SK-N-SH (cell line): ENCODE measurements around the gene GRIN2A. TPM values are rescaled to one million over a fixed set of nuclear protein-coding genes. Genes with fewer than 3 reads are reported as not detected.

Source experiments
- CTCF ChIA-PET: fragments of 300-600, 350-600 bp; formaldehyde crosslinking; extraction: SDS; loops from one replicate; lab custom pipeline; 2021; lab: Yijun Ruan, JAX
- POLR2A ChIA-PET: fragments of 350-600 bp; sonication (Branson Sonifier 250); formaldehyde crosslinking; extraction: SDS; loops from one replicate; lab custom pipeline; 2020; ENCODE audit warnings: antibody characterized with exemption, inconsistent platforms; lab: Yijun Ruan, JAX
- DNase-seq: peaks from one replicate; pipeline ENCODE4 v3.0.0; 2012
- H2AFZ ChIP-seq: fragments of 200-600 bp; sonication (generic); 2 replicates; pipeline ENCODE4 v1.8.1; 2016; ENCODE audit warnings: antibody characterized with exemption, mild to moderate bottlenecking, low read depth
- H3F3A ChIP-seq: fragments of 200-600 bp; sonication (generic); replicated peaks from 2 replicates; pipeline ENCODE3; 2016; ENCODE audit warnings: antibody characterized with exemption, mild to moderate bottlenecking; ENCODE audit not compliant: insufficient read depth
- H3K27ac ChIP-seq, 2 experiments: fragments of 200-500 bp in 1 of 2; fragments of 200-600 bp in 1 of 2; sonication (Bioruptor generic) in 1 of 2; sonication (generic), shearing (Covaris generic) in 1 of 2; 2 replicates each; pipeline versions ENCODE4 v1.5.1 to v1.6.1; 2014 to 2016; ENCODE audit warnings: low read depth in 2 of 2, inconsistent platforms in 1 of 2, low read length in 1 of 2, mild to moderate bottlenecking in 1 of 2, mixed read lengths in 1 of 2
- H3K27me3 ChIP-seq: fragments of 200-600 bp; sonication (generic), shearing (Covaris generic); 2 replicates; pipeline ENCODE4 v1.6.1; 2016; ENCODE audit warnings: mixed run types; ENCODE audit not compliant: insufficient read depth
- H3K36me3 ChIP-seq, 2 experiments: fragments of 200-500 bp in 1 of 2; fragments of 200-600 bp in 1 of 2; sonication (Bioruptor generic) in 1 of 2; sonication (generic) in 1 of 2; replicated peaks in 1 of 2; 2 replicates each; pipeline versions ENCODE3 to v1.5.1; 2014 to 2016; ENCODE audit warnings: low read length in 1 of 2, mild to moderate bottlenecking in 1 of 2; ENCODE audit not compliant: insufficient read depth in 2 of 2, control insufficient read depth in 1 of 2
- H3K4me1 ChIP-seq, 2 experiments: fragments of 200-500 bp in 1 of 2; fragments of 200-600 bp in 1 of 2; sonication (Bioruptor generic) in 1 of 2; sonication (generic), shearing (Covaris generic) in 1 of 2; 2 replicates each; pipeline versions ENCODE4 v1.5.1 to v1.6.1; 2014 to 2016; ENCODE audit warnings: low read depth in 1 of 2, low read length in 1 of 2, mixed run types in 1 of 2; ENCODE audit not compliant: insufficient read depth in 2 of 2, control insufficient read depth in 1 of 2
- H3K4me2 ChIP-seq: fragments of 200-600 bp; sonication (generic), shearing (Covaris generic); 2 replicates; pipeline ENCODE4 v1.6.1; 2017; ENCODE audit warnings: mixed run types
- H3K4me3 ChIP-seq, 2 experiments: fragments of 200-500 bp in 1 of 2; fragments of 200-600 bp in 1 of 2; sonication (Bioruptor generic) in 1 of 2; sonication (generic), shearing (Covaris generic) in 1 of 2; 2 replicates each; pipeline versions ENCODE4 v1.5.1 to v1.8.1; 2014 to 2016; ENCODE audit warnings: low read depth in 2 of 2, inconsistent platforms in 1 of 2, low read length in 1 of 2, mild to moderate bottlenecking in 1 of 2, mixed read lengths in 1 of 2, moderate library complexity in 1 of 2
- H3K79me2 ChIP-seq: fragments of 200-600 bp; sonication (generic); 2 replicates; pipeline ENCODE4 v1.8.1; 2017; ENCODE audit warnings: mild to moderate bottlenecking; ENCODE audit not compliant: insufficient read depth
- H3K9ac ChIP-seq: fragments of 200-600 bp; sonication (generic); 2 replicates; pipeline ENCODE4 v1.6.1; 2017; ENCODE audit warnings: mixed run types
- H3K9me2 ChIP-seq: fragments of 200-600 bp; sonication (generic); 2 replicates; pipeline ENCODE4 v1.6.1; 2017; ENCODE audit warnings: mixed run types
- H3K9me3 ChIP-seq: fragments of 200-600 bp; sonication (generic); 2 replicates; pipeline ENCODE4 v1.6.1; 2017; ENCODE audit warnings: mixed run types, mild to moderate bottlenecking, moderate library complexity
- H4K20me1 ChIP-seq: fragments of 200-600 bp; sonication (generic); 2 replicates; pipeline ENCODE4 v1.6.1; 2017; ENCODE audit warnings: mild to moderate bottlenecking, mixed run types; ENCODE audit not compliant: insufficient read depth
- CHD2 ChIP-seq: fragments of 150-350 bp; IDR thresholded peaks from 2 replicates; pipeline ENCODE4 v1.6.1; 2018; ENCODE audit warnings: low read length; ENCODE audit not compliant: partially characterized antibody
- CTCF ChIP-seq: fragments of 200-600 bp; sonication (generic); IDR thresholded peaks from 2 replicates; pipeline ENCODE4 v1.6.1; 2017; ENCODE audit warnings: antibody characterized with exemption, mild to moderate bottlenecking, moderate library complexity
- ELF1 ChIP-seq: IDR thresholded peaks from 2 replicates; pipeline ENCODE4 v1.4.0; 2012
- JUND ChIP-seq: IDR thresholded peaks from 2 replicates; pipeline ENCODE4 v1.4.0; 2012
- MAX ChIP-seq: IDR thresholded peaks from 2 replicates; pipeline ENCODE4 v1.4.0; 2012; ENCODE audit warnings: low read depth
- MXI1 ChIP-seq: IDR thresholded peaks from 2 replicates; pipeline ENCODE4 v1.6.1; 2012; ENCODE audit warnings: mild to moderate bottlenecking, low read depth, low read length, improper control_type of control experiment
- NRF1 ChIP-seq: IDR thresholded peaks from 2 replicates; pipeline ENCODE4 v1.6.1; 2012; ENCODE audit warnings: low read depth, mild to moderate bottlenecking, low read length
- POLR2AphosphoS5 ChIP-seq: IDR thresholded peaks from 2 replicates; pipeline ENCODE4 v1.6.1; 2012; ENCODE audit warnings: low read depth, low read length
- RAD21 ChIP-seq: IDR thresholded peaks from 2 replicates; pipeline ENCODE4 v1.6.1; 2012; ENCODE audit warnings: mild to moderate bottlenecking, low read length
- RCOR1 ChIP-seq: fragments of 150-350 bp; IDR thresholded peaks from 2 replicates; pipeline ENCODE4 v1.6.1; 2017; ENCODE audit warnings: antibody characterized with exemption, low read length
- REST ChIP-seq: IDR thresholded peaks from 2 replicates; pipeline ENCODE4 v1.6.1; 2012; ENCODE audit warnings: mild to moderate bottlenecking, low read depth, low read length, moderate library complexity
- RFX5 ChIP-seq: IDR thresholded peaks from 2 replicates; pipeline ENCODE4 v1.6.1; 2012; ENCODE audit warnings: mild to moderate bottlenecking, improper control_type of control experiment, low read length
- RXRA ChIP-seq: IDR thresholded peaks from 2 replicates; pipeline ENCODE4 v1.4.0; 2012; ENCODE audit warnings: low read depth, mild to moderate bottlenecking, borderline replicate concordance
- SMC3 ChIP-seq: IDR thresholded peaks from 2 replicates; pipeline ENCODE4 v1.6.1; 2012; ENCODE audit warnings: low read depth, low read length, improper control_type of control experiment
- TAF1 ChIP-seq: IDR thresholded peaks from 2 replicates; pipeline ENCODE4 v1.6.1; 2012; ENCODE audit warnings: low read depth, mild to moderate bottlenecking, low read length, moderate library complexity, borderline replicate concordance
- TEAD4 ChIP-seq: IDR thresholded peaks from 2 replicates; pipeline ENCODE4 v1.4.0; 2012; ENCODE audit warnings: mild to moderate bottlenecking, borderline replicate concordance; ENCODE audit not compliant: insufficient read depth
- ZBTB33 ChIP-seq: IDR thresholded peaks from 2 replicates; pipeline ENCODE4 v1.4.0; 2012; ENCODE audit warnings: low read depth, borderline replicate concordance
- WGBS: methylation state at CpG from one replicate; pipeline ENCODE4 v1.1.6; 2017; ENCODE audit warnings: low lambda C conversion rate; 5-methylcytosine and 5-hydroxymethylcytosine counted together
- polyA plus RNA-seq, 3 experiments: library from polyadenylated mRNA; depleted of rRNA; stranded (reverse); fragments of >200 nt; gene quantifications; 2 replicates each; pipeline ENCODE4 v1.2.3, GENCODE V29; 2012
- TF ChIP-seq, protein P1 (sequence below): fragments of 150-350 bp; IDR thresholded peaks from 2 replicates; pipeline ENCODE4 v1.6.1; 2016; ENCODE audit warnings: mild to moderate bottlenecking, low read depth, low read length

The GRIN2A gene
- polyA plus RNA-seq, 1 of the 3 experiments (the other 2 are of a cell fraction) = not detected

DNA sequence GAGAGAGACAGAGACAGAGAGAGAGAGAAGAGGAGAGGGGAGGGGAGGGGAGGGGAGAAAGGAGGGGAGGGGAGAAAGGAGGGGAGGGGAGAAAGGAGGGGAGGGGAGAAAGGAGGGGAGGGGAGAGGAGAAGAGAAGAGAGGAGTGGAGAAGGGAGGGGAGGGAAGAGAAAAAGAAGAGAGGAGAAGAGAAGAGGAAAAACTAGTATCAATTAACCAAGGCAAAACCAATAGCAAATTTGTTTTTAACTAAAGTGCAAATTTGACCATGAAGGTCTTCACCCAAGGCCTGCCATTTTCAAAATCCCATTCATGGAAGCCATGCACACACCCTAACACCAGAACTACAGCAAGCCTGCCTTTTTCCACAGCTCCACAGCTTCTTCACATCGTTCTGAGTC is 16.6 kb downstream of the GRIN2A start:
- H3K79me2 ChIP-seq = no peaks in the 10 kb centered on the region

DNA sequence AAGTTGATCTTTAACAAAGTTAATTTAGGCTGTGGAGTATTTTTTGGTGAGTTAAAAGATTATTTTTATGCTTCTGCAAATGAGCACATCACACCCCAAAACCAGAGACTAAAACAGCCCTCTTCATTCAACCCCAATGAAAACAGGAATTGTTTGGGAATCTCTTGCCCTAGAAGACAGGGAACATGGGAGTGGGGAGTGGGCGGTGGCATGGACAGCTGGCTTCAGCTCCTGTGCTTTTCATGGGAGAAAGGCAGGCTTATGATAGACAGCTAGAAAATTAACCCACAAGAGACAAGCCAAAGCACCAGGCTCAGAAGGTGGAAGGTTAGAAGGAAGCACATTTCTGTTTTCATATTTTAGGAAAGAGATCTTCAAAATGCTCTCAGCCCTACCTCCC is 19.2 kb downstream of the GRIN2A start:
- H3K36me3 ChIP-seq = no peaks in the 10 kb centered on the region
- H3K9me2 ChIP-seq = no peaks in the 10 kb centered on the region
- H3K4me3 ChIP-seq = no peak overlapping the region
- no peaks in the 10 kb centered on the region for H3F3A ChIP-seq
- no peak overlapping the region for H3K9ac ChIP-seq
- DNase-seq = no peak
- 0% methylated on average over 1 of the region's 1 CpG for WGBS
- H2AFZ ChIP-seq = no peak overlapping the region
- TF ChIP-seq RXRA (no peak), TEAD4 (no peak), RAD21 (no peak), CHD2 (no peak), MXI1 (no peak), NRF1 (no peak), TAF1 (no peak), ZBTB33 (no peak), MAX (no peak), RFX5 (no peak), CTCF (no peak), POLR2AphosphoS5 (no peak), REST (no peak), ELF1 (no peak)
- TF ChIP-seq, protein P1, sequence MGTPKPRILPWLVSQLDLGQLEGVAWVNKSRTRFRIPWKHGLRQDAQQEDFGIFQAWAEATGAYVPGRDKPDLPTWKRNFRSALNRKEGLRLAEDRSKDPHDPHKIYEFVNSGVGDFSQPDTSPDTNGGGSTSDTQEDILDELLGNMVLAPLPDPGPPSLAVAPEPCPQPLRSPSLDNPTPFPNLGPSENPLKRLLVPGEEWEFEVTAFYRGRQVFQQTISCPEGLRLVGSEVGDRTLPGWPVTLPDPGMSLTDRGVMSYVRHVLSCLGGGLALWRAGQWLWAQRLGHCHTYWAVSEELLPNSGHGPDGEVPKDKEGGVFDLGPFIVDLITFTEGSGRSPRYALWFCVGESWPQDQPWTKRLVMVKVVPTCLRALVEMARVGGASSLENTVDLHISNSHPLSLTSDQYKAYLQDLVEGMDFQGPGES = no peak
- no peaks in the 10 kb centered on the region for H3K4me1 ChIP-seq
- POLR2A ChIA-PET = no interaction called here
- no peaks in the 10 kb centered on the region for H3K27me3 ChIP-seq
- H3K27ac ChIP-seq = no peak overlapping the region
- H3K9me3 ChIP-seq = no peaks in the 10 kb centered on the region
- H3K4me2 ChIP-seq = no peak overlapping the region
- no peaks in the 10 kb centered on the region for H4K20me1 ChIP-seq
- CTCF ChIA-PET = interaction anchor here (0.8 kb wide), 1 partner anchor 11 kb away, joined by 4 read pairs; no protein-coding TSS in a partner anchor
- H3K79me2 ChIP-seq = no peaks in the 10 kb centered on the region

More for the DNA sequence above, 16.6 kb downstream of the GRIN2A start:
- H3K27me3 ChIP-seq = no peaks in the 10 kb centered on the region
- no peak overlapping the region for H3K4me2 ChIP-seq
- DNase-seq = no peak
- ChIA-PET POLR2A (no interaction called here), CTCF (interaction anchor here (1.6 kb wide), 1 partner anchor 15 kb away, joined by 3 read pairs; no protein-coding TSS in a partner anchor)
- 0% methylated on average over 1 of the region's 1 CpG for WGBS
- H3K27ac ChIP-seq = no peak overlapping the region
- no peak overlapping the region for H2AFZ ChIP-seq
- no peak overlapping the region for H3K4me3 ChIP-seq
- H3K4me1 ChIP-seq = no peaks in the 10 kb centered on the region
- H3K36me3 ChIP-seq = no peaks in the 10 kb centered on the region
- no peaks in the 10 kb centered on the region for H3F3A ChIP-seq
- no peaks in the 10 kb centered on the region for H3K9me2 ChIP-seq
- no peaks in the 10 kb centered on the region for H4K20me1 ChIP-seq
- TF ChIP-seq RCOR1 = no peak
- no peak for TF ChIP-seq RAD21
- no peak for TF ChIP-seq SMC3
- no peak for TF ChIP-seq JUND
- no peak for TF ChIP-seq RXRA
- no peak for TF ChIP-seq MXI1
- H3K9ac ChIP-seq = no peak overlapping the region
- no peaks in the 10 kb centered on the region for H3K9me3 ChIP-seq
